Activated T-cell treated with anti-CD3 and anti-CD28 coated beads, Interleukin-2, amount 50 U/mL, for 48 hours (primary cell): ENCODE data around the gene OBSCN.

Source experiments
- DNase-seq, 2 experiments: peaks; one replicate each; pipeline ENCODE4 v3.0.0-alpha.2; 2020

OBSCN gene

DNA sequence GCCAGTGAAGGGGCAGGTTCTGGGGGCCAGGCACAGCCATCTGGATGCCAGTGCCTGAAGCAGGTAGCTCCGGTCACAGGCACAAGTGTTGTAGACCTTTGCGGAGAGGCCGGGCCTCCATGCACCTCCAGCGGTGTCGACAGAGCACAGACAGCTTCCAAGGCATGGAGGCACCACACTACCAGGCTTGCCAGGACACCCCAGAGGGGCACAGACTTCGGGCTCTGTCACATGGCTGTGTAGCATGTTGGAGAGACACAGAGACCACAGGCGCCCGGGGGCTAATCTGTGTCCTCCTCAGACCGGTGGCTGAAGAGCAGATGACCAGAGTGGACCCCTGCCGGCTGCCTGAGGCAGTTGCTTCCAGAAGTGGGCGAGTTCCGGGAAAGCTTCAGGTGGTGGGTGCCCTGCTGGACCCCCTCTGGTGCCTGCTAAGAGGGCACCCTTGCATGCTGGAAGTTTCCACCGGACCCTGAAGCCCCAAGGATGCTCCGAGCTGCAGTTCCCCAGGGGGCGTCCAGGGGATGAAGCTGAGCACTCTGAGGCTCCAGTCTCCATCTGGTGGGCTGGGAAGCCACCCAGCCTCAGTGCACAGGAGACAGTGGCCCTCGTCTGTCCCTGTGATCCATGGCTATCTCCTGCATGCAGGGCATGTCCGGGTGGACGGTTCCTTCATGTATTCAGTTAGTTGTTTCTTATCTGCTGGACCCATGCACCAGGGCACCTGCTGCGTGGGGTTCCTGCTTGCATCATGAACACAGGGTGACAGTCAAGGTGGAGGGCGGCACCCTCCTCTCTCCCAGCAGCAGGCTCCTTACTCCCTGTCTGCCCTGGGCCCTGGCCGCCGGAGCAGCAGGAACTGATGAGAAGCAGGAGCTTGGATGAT lies 82.4 kb downstream of the OBSCN start:
- no peak for DNase-seq

DNA sequence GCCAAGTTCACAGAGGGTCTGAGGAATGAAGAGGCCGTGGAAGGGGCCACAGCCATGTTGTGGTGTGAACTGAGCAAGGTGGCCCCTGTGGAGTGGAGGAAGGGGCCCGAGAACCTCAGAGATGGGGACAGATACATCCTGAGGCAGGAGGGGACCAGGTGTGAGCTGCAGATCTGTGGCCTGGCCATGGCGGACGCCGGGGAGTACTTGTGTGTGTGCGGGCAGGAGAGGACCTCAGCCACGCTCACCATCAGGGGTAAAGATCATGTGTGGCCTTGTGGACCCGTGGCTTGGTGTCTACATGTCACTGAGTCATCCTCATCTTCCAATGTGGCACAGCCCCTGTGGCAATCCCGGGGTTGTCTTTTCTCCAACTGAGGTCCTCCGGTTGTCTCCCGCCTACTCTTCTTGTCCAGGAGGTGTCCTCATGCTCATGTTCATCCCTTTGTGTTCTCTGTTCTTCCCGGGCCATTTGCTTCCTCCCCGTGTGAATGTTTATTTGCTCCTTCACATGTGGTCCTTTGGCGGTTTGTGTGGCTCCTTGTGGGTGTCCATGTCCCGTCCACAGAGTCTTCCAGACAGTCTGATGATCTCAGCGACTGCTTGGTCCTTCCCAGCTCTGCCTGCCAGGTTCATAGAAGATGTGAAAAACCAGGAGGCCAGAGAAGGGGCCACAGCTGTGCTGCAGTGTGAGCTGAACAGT lies 84.2 kb downstream of the OBSCN start:
- DNase-seq, result no peak

DNA sequence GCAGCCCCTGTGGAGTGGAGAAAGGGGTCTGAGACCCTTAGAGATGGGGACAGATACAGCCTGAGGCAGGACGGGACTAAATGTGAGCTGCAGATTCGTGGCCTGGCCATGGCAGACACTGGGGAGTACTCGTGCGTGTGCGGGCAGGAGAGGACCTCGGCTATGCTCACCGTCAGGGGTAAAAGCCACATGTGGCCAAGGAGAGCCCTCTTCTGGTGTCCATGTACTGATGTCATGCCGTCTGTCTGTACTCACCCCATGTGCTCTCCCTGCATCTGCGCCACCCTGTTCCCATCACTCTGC lies 84.7 kb downstream of the OBSCN start:
- no peak for DNase-seq

DNA sequence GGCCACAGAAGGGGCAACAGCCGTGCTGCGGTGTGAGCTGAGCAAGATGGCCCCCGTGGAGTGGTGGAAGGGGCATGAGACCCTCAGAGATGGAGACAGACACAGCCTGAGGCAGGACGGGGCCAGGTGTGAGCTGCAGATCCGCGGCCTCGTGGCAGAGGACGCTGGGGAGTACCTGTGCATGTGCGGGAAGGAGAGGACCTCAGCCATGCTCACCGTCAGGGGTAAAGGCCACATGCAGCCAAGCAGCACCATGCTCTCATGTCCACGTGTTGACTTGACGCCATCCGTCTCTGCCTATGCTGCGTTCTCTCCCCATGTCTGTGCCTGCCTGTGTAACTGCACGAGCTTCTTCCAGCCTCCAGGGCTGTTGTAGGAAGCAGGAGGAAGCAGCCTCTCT lies 85.5 kb downstream of the OBSCN start:
- DNase-seq, result no peak

DNA sequence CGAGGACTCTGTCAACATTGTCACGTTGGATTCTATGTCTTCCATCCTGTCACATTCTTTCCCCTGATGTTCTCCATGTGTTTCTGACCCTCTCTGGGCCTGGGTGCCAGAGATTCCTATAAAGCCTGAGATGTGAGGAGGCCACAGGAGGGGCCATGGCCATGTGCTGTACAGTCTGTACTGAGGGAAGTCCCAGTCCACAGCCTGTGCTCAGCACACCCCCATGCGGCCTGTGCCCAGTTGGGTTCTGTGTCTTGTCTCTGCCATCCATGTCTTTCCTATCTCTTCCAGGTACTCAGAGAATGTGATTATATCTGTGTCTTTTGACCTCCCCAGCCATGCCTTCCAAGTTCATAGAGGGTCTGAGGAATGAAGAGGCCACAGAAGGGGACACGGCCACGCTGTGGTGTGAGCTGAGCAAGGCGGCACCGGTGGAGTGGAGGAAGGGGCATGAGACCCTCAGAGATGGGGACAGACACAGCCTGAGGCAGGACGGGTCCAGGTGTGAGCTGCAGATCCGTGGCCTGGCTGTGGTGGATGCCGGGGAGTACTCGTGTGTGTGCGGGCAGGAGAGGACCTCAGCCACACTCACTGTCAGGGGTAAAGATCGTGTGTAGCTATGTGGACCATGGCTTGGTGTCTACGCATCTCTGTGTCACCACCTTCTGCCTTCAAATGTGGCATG lies 86.1 kb downstream of the OBSCN start:
- DNase-seq, result no peak

DNA sequence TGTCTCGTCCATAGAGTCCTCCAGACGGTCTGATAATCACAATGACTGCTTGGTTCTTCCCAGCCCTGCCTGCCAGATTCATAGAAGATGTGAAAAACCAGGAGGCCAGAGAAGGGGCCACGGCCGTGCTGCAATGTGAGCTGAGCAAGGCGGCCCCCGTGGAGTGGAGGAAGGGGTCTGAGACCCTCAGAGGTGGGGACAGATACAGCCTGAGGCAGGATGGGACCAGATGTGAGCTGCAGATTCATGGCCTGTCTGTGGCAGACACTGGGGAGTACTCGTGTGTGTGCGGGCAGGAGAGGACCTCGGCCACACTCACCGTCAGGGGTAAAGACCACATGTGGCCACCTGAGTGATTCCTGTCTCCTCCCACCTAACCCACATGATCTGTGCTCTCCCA lies 86.9 kb downstream of the OBSCN start:
- no peak for DNase-seq

DNA sequence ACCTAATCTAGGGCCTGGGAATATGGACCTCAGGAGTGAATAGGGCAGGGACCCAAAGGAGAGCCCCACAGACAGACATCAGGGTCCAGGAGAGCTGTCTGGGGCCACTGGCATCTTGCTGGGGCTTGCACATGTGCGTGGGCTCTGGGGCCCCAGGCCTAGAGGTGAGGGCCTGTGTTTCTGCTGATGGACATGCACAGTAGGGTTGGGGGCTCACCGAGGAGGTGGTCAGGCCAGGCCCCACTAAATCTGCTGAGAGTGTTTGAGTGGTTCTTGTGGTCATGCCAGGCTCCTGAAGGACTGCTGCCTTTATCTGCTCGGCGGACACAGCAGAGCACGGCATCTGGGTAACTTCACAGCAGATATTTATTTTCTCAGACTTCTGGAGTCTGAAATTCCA lies 87.4 kb downstream of the OBSCN start:
- DNase-seq, result no peak

DNA sequence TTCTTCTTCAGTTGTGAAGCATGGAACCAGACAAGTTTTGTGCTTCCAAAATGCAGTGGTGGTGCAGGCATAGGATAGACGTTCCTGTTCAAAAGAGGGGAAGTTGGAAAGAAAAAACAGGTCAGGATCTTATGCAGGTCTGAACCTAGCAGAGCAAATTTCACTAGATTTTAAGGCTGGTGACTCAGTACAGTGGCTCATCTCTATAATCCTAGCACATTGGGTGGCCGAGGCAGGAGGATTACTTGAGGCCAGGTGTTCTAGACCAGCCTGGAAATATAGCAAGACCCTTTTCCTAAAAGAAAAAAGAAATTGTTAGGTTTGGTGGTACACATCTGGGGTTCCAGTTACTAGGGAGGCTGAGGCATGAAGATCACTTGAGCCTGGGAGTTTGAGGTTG lies 88.1 kb downstream of the OBSCN start:
- DNase-seq, result no peak

DNA sequence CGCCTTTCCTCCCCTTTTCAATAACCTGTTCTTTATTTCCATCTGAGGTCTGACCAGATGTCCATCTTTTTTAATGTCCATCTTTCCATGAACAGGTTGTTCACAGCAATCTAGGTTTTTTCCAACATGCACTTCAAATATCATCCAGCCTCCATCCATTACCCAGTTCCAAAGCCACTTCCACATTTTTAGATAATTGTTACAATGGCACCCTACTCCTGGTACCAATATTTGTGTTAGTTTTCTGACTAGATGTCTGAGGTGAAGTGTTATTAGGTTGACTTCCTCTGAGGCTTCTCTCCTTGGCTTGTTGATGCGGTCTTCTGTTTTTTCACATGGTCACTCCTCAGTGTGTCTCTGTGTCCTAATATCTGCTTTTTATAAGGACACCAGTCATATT lies 89.4 kb downstream of the OBSCN start:
- no peak for DNase-seq

DNA sequence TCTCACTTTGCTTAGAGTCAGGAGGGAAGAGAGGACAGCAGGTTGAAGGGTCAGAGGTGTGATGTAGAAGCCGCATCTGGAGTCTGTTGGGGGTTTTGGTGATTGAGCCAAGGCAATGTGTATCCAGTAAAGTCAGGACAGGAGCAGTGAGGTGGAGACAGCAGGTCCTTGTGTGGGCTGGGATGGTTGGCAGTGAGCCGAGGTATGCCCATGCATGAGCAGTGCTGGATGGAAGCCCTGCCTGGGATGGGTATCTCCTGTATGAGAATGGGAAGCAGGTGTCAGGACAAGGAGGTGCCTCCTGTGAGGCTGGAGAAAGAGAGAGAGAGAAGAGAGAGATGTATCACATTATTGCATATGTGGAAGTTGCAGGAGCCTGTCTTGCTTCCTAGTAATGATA lies 90.0 kb downstream of the OBSCN start:
- DNase-seq, result no peak

DNA sequence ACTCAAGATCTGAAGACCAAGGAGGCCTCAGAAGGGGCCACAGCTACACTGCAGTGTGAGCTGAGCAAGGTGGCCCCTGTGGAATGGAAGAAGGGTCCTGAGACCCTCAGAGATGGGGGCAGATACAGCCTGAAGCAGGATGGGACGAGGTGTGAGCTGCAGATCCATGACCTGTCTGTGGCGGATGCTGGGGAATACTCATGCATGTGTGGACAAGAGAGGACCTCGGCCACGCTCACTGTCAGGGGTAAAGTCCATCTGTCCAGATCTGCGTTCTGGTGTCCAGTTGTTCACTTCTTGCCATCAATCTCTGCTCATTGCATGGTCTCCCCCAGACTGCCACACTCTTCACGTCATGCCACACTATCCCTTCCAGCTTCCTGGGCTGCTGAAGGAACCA lies 90.6 kb downstream of the OBSCN start:
- DNase-seq, result no peak

DNA sequence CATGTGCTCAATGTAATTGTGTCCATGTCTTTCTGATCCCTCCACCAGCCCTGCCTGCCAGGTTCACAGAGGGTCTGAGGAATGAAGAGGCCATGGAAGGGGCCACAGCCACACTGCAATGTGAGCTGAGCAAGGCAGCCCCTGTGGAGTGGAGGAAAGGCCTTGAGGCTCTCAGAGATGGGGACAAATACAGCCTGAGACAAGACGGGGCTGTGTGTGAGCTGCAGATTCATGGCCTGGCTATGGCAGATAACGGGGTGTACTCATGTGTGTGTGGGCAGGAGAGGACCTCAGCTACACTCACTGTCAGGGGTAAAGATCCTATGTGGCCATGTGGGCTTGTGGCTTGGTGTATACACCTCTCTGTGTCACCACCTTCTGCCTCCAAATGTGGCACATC lies 91.4 kb downstream of the OBSCN start:
- no peak for DNase-seq

DNA sequence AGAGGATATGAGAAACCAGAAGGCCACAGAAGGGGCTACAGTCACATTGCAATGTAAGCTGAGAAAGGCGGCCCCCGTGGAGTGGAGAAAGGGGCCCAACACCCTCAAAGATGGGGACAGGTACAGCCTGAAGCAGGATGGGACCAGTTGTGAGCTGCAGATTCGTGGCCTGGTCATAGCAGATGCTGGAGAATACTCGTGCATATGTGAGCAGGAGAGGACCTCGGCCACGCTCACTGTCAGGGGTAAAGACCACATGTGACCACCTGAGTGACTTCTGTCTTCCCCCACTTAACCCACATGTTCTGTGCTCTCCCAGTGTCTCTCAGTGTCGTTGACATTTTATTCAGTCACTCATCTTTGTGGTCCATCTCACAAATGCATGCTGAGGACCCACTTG lies 92.1 kb downstream of the OBSCN start:
- DNase-seq, result no peak

DNA sequence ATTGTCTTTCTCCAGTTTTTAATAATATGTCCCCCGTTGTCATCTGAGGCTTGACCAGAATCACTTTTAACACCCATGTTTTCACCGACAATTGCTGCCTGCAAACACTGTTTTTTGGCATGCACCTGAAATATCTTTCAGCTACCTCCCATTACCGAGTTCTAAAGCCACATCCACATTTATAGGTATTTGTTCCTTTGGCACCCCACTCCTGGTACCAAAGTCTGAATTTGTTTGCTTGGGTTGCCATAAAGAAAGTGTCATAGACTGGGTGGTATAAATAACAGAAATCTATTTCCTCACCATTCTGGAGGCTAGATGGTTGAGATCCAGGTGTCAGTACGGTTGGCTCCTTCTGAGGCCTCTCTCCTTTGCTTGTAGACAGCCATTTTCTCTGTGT lies 94.2 kb downstream of the OBSCN start:
- no peak for DNase-seq

DNA sequence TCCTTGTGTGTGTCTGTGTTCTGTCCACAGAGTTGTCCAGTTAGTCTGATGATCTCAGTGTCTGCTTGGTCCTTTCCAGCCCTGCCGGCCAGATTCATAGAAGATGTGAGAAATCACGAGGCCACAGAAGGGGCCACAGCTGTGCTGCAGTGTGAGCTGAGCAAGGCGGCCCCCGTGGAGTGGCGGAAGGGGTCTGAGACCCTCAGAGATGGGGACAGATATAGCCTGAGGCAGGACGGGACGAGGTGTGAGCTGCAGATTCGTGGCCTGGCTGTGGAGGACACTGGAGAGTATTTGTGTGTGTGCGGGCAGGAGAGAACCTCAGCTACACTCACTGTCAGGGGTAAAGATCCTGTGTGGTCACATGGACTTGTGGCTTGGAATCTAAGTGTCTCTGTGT lies 95.8 kb downstream of the OBSCN start:
- DNase-seq, result no peak

DNA sequence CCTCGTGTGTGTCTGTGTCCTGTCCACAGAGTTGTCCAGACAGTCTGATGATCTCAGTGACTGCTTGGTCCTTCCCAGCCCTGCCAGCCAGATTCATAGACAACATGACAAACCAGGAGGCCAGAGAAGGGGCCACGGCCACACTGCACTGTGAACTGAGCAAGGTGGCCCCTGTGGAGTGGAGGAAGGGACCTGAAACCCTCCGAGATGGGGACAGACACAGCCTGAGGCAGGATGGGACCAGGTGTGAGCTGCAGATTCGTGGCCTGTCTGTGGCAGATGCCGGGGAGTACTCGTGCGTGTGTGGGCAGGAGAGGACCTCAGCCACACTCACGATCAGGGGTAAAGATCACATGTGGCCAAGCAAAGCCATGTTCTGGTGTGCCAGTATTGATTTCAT lies 96.4 kb downstream of the OBSCN start:
- no peak for DNase-seq

DNA sequence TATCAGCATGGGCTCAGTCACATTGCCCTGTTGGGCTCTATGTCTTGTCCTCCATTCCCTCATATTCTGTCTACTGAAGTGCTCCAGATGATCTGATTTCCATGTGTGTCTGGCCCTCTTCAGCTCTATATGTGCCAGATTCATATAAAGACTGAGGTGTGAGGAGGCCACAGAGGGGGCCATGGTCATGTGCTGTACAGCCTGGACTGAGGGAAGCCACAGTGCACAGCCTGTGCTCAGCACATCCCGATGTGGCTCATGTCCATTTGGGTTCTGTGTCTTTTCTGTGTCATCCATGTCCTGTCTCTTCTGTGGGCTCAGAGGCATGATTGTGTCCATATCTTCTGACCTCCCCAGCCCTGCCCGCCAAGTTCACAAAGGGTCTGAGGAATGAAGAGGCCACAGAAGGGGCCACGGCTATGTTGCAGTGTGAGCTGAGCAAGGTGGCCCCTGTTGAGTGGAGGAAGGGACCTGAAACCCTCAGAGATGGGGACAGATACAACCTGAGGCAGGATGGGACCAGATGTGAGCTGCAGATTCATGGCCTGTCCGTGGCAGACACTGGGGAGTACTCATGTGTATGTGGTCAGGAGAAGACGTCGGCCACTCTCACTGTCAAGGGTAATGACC lies 97.0 kb downstream of the OBSCN start:
- no peak for DNase-seq

DNA sequence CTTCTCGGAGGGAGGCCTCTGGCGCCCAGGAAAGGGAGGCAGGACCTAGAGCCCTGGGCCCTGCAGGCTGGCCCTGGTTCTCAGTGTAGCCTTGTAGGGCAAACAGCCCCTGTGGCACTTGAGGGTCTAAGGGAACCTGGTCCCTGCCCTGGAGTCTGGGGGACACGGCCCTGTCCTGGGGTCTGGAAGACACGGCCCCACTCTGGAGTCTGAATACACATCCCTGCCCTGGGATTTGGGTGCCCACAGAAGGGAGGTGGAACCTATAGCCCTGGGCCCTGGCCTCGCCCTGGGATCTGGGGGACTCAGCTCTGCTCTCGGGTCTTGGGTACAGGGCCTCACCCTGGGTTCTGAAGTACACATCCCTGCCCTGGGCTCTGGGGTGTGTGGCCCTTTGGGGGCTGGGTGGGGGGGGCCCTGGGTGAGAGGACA lies 97.9 kb downstream of the OBSCN start:
- DNase-seq, result no peak

DNA sequence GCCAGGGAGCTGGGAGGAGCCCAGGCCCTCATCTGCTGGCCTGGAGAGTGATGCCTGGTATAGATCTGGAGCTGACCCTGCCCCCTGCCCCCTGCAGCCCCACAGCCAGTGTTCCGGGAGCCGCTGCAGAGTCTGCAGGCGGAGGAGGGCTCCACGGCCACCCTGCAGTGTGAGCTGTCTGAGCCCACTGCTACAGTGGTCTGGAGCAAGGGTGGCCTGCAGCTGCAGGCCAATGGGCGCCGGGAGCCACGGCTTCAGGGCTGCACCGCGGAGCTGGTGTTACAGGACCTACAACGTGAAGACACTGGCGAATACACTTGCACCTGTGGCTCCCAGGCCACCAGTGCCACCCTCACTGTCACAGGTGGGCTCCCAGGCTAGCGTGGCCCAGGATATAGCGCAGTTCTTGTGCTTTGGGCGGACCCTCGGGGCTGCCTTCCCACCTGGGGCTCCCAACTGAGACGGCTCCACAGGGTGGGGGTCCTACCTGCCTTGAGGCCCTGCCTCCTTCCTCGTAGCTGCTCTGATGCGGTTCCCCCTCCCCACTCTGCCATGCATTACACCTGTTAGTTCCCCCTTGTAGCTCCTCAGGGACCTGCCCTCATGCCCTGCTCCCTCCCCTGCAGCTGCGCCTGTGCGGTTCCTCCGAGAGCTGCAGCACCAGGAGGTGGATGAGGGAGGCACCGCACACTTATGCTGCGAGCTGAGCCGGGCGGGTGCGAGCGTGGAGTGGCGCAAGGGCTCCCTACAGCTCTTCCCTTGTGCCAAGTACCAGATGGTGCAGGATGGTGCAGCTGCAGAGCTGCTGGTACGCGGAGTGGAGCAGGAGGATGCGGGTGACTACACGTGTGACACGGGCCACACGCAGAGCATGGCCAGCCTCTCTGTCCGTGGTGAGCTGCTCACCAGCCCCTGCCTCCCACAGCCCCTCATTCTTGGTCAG lies 98.7 kb downstream of the OBSCN start:
- DNase-seq, result peak in 1 of 2 experiments; percentile 11

DNA sequence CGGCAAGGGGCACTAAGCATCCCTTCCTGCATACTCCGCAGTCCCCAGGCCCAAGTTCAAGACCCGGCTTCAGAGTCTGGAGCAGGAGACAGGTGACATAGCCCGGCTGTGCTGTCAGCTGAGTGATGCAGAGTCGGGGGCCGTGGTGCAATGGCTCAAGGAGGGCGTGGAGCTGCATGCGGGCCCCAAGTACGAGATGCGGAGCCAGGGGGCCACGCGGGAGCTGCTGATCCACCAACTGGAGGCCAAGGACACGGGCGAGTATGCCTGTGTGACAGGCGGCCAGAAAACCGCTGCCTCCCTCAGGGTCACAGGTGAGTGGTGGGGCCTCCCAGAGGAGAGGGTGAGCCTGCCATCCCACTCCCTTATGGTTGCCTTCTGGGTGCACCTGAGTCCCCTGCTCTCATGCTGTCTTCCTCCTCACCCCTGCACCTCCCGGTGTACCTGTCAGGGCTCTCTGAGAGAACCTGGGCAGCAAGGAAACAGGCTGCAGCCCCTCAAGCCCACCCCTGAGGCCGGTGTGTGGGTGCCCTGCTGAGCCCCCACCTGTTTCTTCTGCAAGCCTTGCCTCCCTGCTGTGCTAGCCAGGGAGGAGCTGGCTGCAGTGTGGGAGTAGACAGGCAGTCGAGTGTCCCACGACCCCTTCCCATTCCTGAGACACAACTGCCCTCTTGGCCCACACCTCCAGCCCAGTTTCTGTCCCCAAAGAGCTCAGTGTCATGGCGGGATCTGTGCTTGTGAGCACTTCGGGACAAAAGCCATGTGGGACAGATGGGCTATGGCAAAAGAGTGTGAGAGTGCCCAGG lies 99.6 kb downstream of the OBSCN start:
- peak in 1 of 2 experiments; percentile 10 for DNase-seq

DNA sequence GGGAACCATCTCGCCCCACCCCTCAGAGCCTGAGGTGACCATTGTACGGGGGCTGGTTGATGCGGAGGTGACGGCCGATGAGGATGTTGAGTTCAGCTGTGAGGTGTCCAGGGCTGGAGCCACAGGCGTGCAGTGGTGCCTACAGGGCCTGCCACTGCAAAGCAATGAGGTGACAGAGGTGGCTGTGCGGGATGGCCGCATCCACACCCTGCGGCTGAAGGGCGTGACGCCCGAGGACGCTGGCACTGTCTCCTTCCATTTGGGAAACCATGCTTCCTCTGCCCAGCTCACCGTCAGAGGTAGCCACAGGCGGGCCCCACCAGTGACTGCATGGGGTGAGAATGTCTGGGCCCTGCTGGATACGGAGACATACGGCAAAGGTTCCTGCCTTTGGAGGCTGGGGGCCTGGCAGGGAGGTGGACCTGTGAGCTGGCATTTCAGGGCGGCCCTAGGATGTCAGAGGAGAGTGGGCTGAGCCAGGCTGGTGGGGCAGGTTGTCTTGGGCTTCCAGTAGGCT lies 100.3 kb downstream of the OBSCN start:
- peak in 1 of 2 experiments; percentile 15 for DNase-seq
